Thyroid gland (tissue), 4 donors: ENCODE measurements around the gene WSCD2. TPM values are rescaled to one million over a fixed set of nuclear protein-coding genes. Genes with fewer than 3 reads are reported as not detected.

Source experiments
- DNase-seq, 2 donors: peaks; one replicate each; pipeline ENCODE4 v3.0.0-alpha.2; 2019
- H3K27ac ChIP-seq, 3 donors: fragments of 200-600 bp; sonication (generic); 1 replicate in 2 of 3; 2 replicates in 1 of 3; pipeline ENCODE4 v1.5.1; 2016 to 2019; ENCODE audit warnings: mild to moderate bottlenecking in 1 of 3, moderate library complexity in 1 of 3
- H3K27me3 ChIP-seq: fragments of 200-600 bp; sonication (generic); one replicate; pipeline ENCODE4 v1.5.1; 2019
- H3K36me3 ChIP-seq, 2 donors: fragments of 200-600 bp; sonication (generic); one replicate each; pipeline ENCODE4 v1.5.1; 2016 to 2019
- H3K4me1 ChIP-seq, 2 donors: fragments of 200-600 bp; sonication (generic); one replicate each; pipeline ENCODE4 v1.5.1; 2017 to 2019
- H3K4me3 ChIP-seq, 3 donors: fragments of 200-600 bp; sonication (generic); replicated peaks in 1 of 3; 1 replicate in 2 of 3; 2 replicates in 1 of 3; pipeline ENCODE4 v1.5.1; 2016; ENCODE audit warnings: mild to moderate bottlenecking in 1 of 3
- H3K9me3 ChIP-seq: fragments of 200-600 bp; sonication (generic); one replicate; pipeline ENCODE4 v1.5.1; 2017
- CTCF ChIP-seq, 6 experiments: fragments of 200-600 bp in 3 of 6; fragments of 450-650 bp in 3 of 6; sonication (generic) in 3 of 6; IDR thresholded peaks; one replicate each; pipeline ENCODE4 v1.5.1; 2016 to 2019; ENCODE audit warnings: antibody characterized with exemption in 6 of 6, mild to moderate bottlenecking in 2 of 6, inconsistent platforms in 1 of 6, moderate library complexity in 1 of 6
- POLR2A ChIP-seq, 2 donors: fragments of 450-650 bp; IDR thresholded peaks; one replicate each; pipeline ENCODE4 v1.6.1; 2017; ENCODE audit warnings: antibody characterized with exemption in 2 of 2, mild to moderate bottlenecking in 2 of 2, moderate library complexity in 1 of 2
- WGBS, 2 donors: methylation state at CpG; one replicate each; pipeline ENCODE4 v1.1.5; 2017; 5-methylcytosine and 5-hydroxymethylcytosine counted together
- intact Hi-C: fragments of 100-400 bp; cut with DNase I; formaldehyde crosslinking; loops from one replicate; pipeline ENCODE4 v1.15.1; 2023
- total RNA-seq, 4 donors: library from RNA; depleted of rRNA; stranded (reverse); fragments of >200 nt; gene quantifications; one replicate each; pipeline ENCODE4 v1.2.3, GENCODE V29; 2016

WSCD2 gene
- total RNA-seq, 4 donors from 2014 or later: 35.5 to 117 (median 81.4) TPM

GRCh38 chr12:108112832-108113556 is 16.1 kb upstream of the WSCD2 start:
- WGBS, 2 donors: 61% methylated on average over 11 of the region's 11 CpGs
- DNase-seq: peak; percentile 72 to 75
- Histone ChIP-seq H3K9me3 (no peaks in the 10 kb centered on the region), H3K4me1 (peaks cover 50 to 51% of the 10 kb centered on the region in 2 donors), H3K27ac (peak overlapping the region; percentile 87 to 96 (median 96)), H3K36me3 (no peaks in the 10 kb centered on the region), H3K27me3 (no peaks in the 10 kb centered on the region), H3K4me3 (no peak overlapping the region)
- TF ChIP-seq CTCF (IDR thresholded peaks at IDR 0.05) (peak in 5 of 6 experiments; percentile 32 to 53 (median 48)), POLR2A (IDR thresholded peaks at IDR 0.05) (peak in 1 of 2 donors; percentile 18)
- intact Hi-C loops: no loop called here

- peaks cover 58 to 65% of the 10 kb centered on the region in 2 donors for H3K4me1 ChIP-seq
- WGBS, 2 donors: 31 to 33% methylated on average over 7 of the region's 7 CpGs
- no peak overlapping the region for H3K4me3 ChIP-seq
- H3K9me3 ChIP-seq: no peaks in the 10 kb centered on the region
- no peak for TF ChIP-seq CTCF (IDR thresholded peaks at IDR 0.05)
- TF ChIP-seq POLR2A (IDR thresholded peaks at IDR 0.05): peak in 1 of 2 donors; percentile 9
- intact Hi-C loops: no loop called here
- H3K36me3 ChIP-seq: no peaks in the 10 kb centered on the region
- peak; percentile 65 to 76 for DNase-seq
- H3K27me3 ChIP-seq: no peaks in the 10 kb centered on the region
- H3K27ac ChIP-seq: peak overlapping the region; percentile 60 to 96 (median 87)
These were observed 13.7 kb upstream of the WSCD2 start for GRCh38 chr12:108115123-108116121.

- Histone ChIP-seq H3K27ac (peak overlapping the region; percentile 60 to 96 (median 87)), H3K4me3 (no peak overlapping the region), H3K36me3 (no peaks in the 10 kb centered on the region), H3K27me3 (no peaks in the 10 kb centered on the region), H3K4me1 (peaks cover 58 to 65% of the 10 kb centered on the region in 2 donors), H3K9me3 (no peaks in the 10 kb centered on the region)
- WGBS, 2 donors: 79 to 84% methylated on average over 4 of the region's 4 CpGs
- no peak for DNase-seq
- intact Hi-C loops: no loop called here
- TF ChIP-seq CTCF (IDR thresholded peaks at IDR 0.05): no peak
- no peak for TF ChIP-seq POLR2A (IDR thresholded peaks at IDR 0.05)
These were observed 12.8 kb upstream of the WSCD2 start for GRCh38 chr12:108116254-108116653.

- peak overlapping the region; percentile 60 to 96 (median 87) for H3K27ac ChIP-seq
- peaks cover 58 to 65% of the 10 kb centered on the region in 2 donors for H3K4me1 ChIP-seq
- H3K27me3 ChIP-seq: no peaks in the 10 kb centered on the region
- no peaks in the 10 kb centered on the region for H3K9me3 ChIP-seq
- intact Hi-C loops: no loop called here
- WGBS, 2 donors: 75 to 79% methylated on average over 1 of the region's 1 CpG
- DNase-seq: no peak
- no peaks in the 10 kb centered on the region for H3K36me3 ChIP-seq
- TF ChIP-seq POLR2A (IDR thresholded peaks at IDR 0.05): no peak
- TF ChIP-seq CTCF (IDR thresholded peaks at IDR 0.05): no peak
- no peak overlapping the region for H3K4me3 ChIP-seq
These were observed 12.4 kb upstream of the WSCD2 start for GRCh38 chr12:108116699-108117098.
